SK-N-SH (cell line): ENCODE data around the gene PCP4L1. TPM values are rescaled to one million over a fixed set of nuclear protein-coding genes. Genes with fewer than 3 reads are reported as not detected.

Source experiments
- CTCF ChIA-PET: fragments of 300-600, 350-600 bp; formaldehyde crosslinking; extraction: SDS; loops from one replicate; lab custom pipeline; 2021; lab: Yijun Ruan, JAX
- POLR2A ChIA-PET: fragments of 350-600 bp; sonication (Branson Sonifier 250); formaldehyde crosslinking; extraction: SDS; loops from one replicate; lab custom pipeline; 2020; ENCODE audit warnings: antibody characterized with exemption, inconsistent platforms; lab: Yijun Ruan, JAX
- DNase-seq: peaks from one replicate; pipeline ENCODE4 v3.0.0; 2012
- H2AFZ ChIP-seq: fragments of 200-600 bp; sonication (generic); 2 replicates; pipeline ENCODE4 v1.8.1; 2016; ENCODE audit warnings: antibody characterized with exemption, mild to moderate bottlenecking, low read depth
- H3F3A ChIP-seq: fragments of 200-600 bp; sonication (generic); replicated peaks from 2 replicates; pipeline ENCODE3; 2016; ENCODE audit warnings: antibody characterized with exemption, mild to moderate bottlenecking; ENCODE audit not compliant: insufficient read depth
- H3K27ac ChIP-seq, 2 experiments: fragments of 200-500 bp in 1 of 2; fragments of 200-600 bp in 1 of 2; sonication (Bioruptor generic) in 1 of 2; sonication (generic), shearing (Covaris generic) in 1 of 2; 2 replicates each; pipeline versions ENCODE4 v1.5.1 to v1.6.1; 2014 to 2016; ENCODE audit warnings: low read depth in 2 of 2, inconsistent platforms in 1 of 2, low read length in 1 of 2, mild to moderate bottlenecking in 1 of 2, mixed read lengths in 1 of 2
- H3K27me3 ChIP-seq: fragments of 200-600 bp; sonication (generic), shearing (Covaris generic); 2 replicates; pipeline ENCODE4 v1.6.1; 2016; ENCODE audit warnings: mixed run types; ENCODE audit not compliant: insufficient read depth
- H3K36me3 ChIP-seq, 2 experiments: fragments of 200-500 bp in 1 of 2; fragments of 200-600 bp in 1 of 2; sonication (Bioruptor generic) in 1 of 2; sonication (generic) in 1 of 2; replicated peaks in 1 of 2; 2 replicates each; pipeline versions ENCODE3 to v1.5.1; 2014 to 2016; ENCODE audit warnings: low read length in 1 of 2, mild to moderate bottlenecking in 1 of 2; ENCODE audit not compliant: insufficient read depth in 2 of 2, control insufficient read depth in 1 of 2
- H3K4me1 ChIP-seq, 2 experiments: fragments of 200-500 bp in 1 of 2; fragments of 200-600 bp in 1 of 2; sonication (Bioruptor generic) in 1 of 2; sonication (generic), shearing (Covaris generic) in 1 of 2; 2 replicates each; pipeline versions ENCODE4 v1.5.1 to v1.6.1; 2014 to 2016; ENCODE audit warnings: low read depth in 1 of 2, low read length in 1 of 2, mixed run types in 1 of 2; ENCODE audit not compliant: insufficient read depth in 2 of 2, control insufficient read depth in 1 of 2
- H3K4me2 ChIP-seq: fragments of 200-600 bp; sonication (generic), shearing (Covaris generic); 2 replicates; pipeline ENCODE4 v1.6.1; 2017; ENCODE audit warnings: mixed run types
- H3K4me3 ChIP-seq, 2 experiments: fragments of 200-500 bp in 1 of 2; fragments of 200-600 bp in 1 of 2; sonication (Bioruptor generic) in 1 of 2; sonication (generic), shearing (Covaris generic) in 1 of 2; 2 replicates each; pipeline versions ENCODE4 v1.5.1 to v1.8.1; 2014 to 2016; ENCODE audit warnings: low read depth in 2 of 2, inconsistent platforms in 1 of 2, low read length in 1 of 2, mild to moderate bottlenecking in 1 of 2, mixed read lengths in 1 of 2, moderate library complexity in 1 of 2
- H3K79me2 ChIP-seq: fragments of 200-600 bp; sonication (generic); 2 replicates; pipeline ENCODE4 v1.8.1; 2017; ENCODE audit warnings: mild to moderate bottlenecking; ENCODE audit not compliant: insufficient read depth
- H3K9ac ChIP-seq: fragments of 200-600 bp; sonication (generic); 2 replicates; pipeline ENCODE4 v1.6.1; 2017; ENCODE audit warnings: mixed run types
- H3K9me2 ChIP-seq: fragments of 200-600 bp; sonication (generic); 2 replicates; pipeline ENCODE4 v1.6.1; 2017; ENCODE audit warnings: mixed run types
- H3K9me3 ChIP-seq: fragments of 200-600 bp; sonication (generic); 2 replicates; pipeline ENCODE4 v1.6.1; 2017; ENCODE audit warnings: mixed run types, mild to moderate bottlenecking, moderate library complexity
- H4K20me1 ChIP-seq: fragments of 200-600 bp; sonication (generic); 2 replicates; pipeline ENCODE4 v1.6.1; 2017; ENCODE audit warnings: mild to moderate bottlenecking, mixed run types; ENCODE audit not compliant: insufficient read depth
- FOSL2 ChIP-seq: IDR thresholded peaks from 2 replicates; pipeline ENCODE4 v1.4.0; 2012; ENCODE audit warnings: low read depth, mild to moderate bottlenecking, moderate library complexity, borderline replicate concordance
- FOXJ3 ChIP-seq: sonication (generic); formaldehyde crosslinking; IDR thresholded peaks from 2 replicates; pipeline ENCODE4 v1.5.1; 2020; ENCODE audit warnings: mild to moderate bottlenecking, missing genetic modification reagents
- JUND ChIP-seq: IDR thresholded peaks from 2 replicates; pipeline ENCODE4 v1.4.0; 2012
- MEF2A ChIP-seq: IDR thresholded peaks from 2 replicates; pipeline ENCODE4 v1.4.0; 2012; ENCODE audit warnings: low read depth, borderline replicate concordance
- MXI1 ChIP-seq: IDR thresholded peaks from 2 replicates; pipeline ENCODE4 v1.6.1; 2012; ENCODE audit warnings: mild to moderate bottlenecking, low read depth, low read length, improper control_type of control experiment
- POLR2AphosphoS5 ChIP-seq: IDR thresholded peaks from 2 replicates; pipeline ENCODE4 v1.6.1; 2012; ENCODE audit warnings: low read depth, low read length
- RFX5 ChIP-seq: IDR thresholded peaks from 2 replicates; pipeline ENCODE4 v1.6.1; 2012; ENCODE audit warnings: mild to moderate bottlenecking, improper control_type of control experiment, low read length
- RXRA ChIP-seq: IDR thresholded peaks from 2 replicates; pipeline ENCODE4 v1.4.0; 2012; ENCODE audit warnings: low read depth, mild to moderate bottlenecking, borderline replicate concordance
- TCF12 ChIP-seq: IDR thresholded peaks from 2 replicates; pipeline ENCODE4 v1.4.0; 2012
- TEAD4 ChIP-seq: IDR thresholded peaks from 2 replicates; pipeline ENCODE4 v1.4.0; 2012; ENCODE audit warnings: mild to moderate bottlenecking, borderline replicate concordance; ENCODE audit not compliant: insufficient read depth
- WGBS: methylation state at CpG from one replicate; pipeline ENCODE4 v1.1.6; 2017; ENCODE audit warnings: low lambda C conversion rate; 5-methylcytosine and 5-hydroxymethylcytosine counted together
- polyA plus RNA-seq, 3 experiments: library from polyadenylated mRNA; depleted of rRNA; stranded (reverse); fragments of >200 nt; gene quantifications; 2 replicates each; pipeline ENCODE4 v1.2.3, GENCODE V29; 2012
- TF ChIP-seq, protein P1 (sequence below): IDR thresholded peaks from 2 replicates; pipeline ENCODE4 v1.4.0; 2012; ENCODE audit warnings: low read depth, borderline replicate concordance
- TF ChIP-seq, protein P2 (sequence below): fragments of 150-350 bp; IDR thresholded peaks from 2 replicates; pipeline ENCODE4 v1.6.1; 2017; ENCODE audit warnings: antibody characterized with exemption, low read length, low read depth, borderline replicate concordance
- TF ChIP-seq, protein P3 (sequence below): IDR thresholded peaks from 2 replicates; pipeline ENCODE4 v1.4.0; 2012; ENCODE audit warnings: low read depth, borderline replicate concordance

Gene PCP4L1
- polyA plus RNA-seq, 1 of the 3 experiments (the other 2 are of a cell fraction): not detected

DNA sequence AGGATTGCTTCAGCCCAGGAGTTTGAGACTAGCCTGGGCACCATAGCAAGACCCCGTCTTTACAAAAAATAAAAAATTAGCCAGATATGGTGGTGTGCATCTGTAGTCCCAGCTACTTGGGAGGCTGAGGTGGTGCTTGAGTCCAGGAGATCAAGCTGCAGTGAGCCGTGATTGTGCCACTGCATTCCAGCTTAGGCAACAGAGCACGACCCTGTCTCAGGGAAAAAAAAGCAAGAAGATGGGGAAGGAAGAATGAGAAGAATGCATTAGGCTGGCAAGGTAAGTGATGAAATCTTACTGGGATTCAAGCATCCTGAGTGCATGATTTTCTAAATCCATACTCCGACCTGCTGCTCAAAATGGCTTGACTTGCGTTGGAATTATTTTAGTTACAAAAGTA, 6.8 kb downstream of the PCP4L1 start:
- ChIA-PET POLR2A (no interaction called here), CTCF (interaction anchor here (1.8 kb wide), 1 partner anchor 25 kb away, joined by 8 read pairs; no protein-coding TSS in a partner anchor)
- Histone ChIP-seq H3K4me1 (peaks cover 0 to 12% of the 10 kb centered on the region in 2 experiments; a peak in 2 of 4 replicates), H3K9me2 (no peaks in the 10 kb centered on the region), H4K20me1 (no peaks in the 10 kb centered on the region), H3F3A (no peaks in the 10 kb centered on the region), H3K4me3 (no peak overlapping the region), H3K27me3 (peaks cover 12% of the 10 kb centered on the region; the same call in 1 of the 2 replicates), H3K79me2 (no peaks in the 10 kb centered on the region), H3K9ac (no peak overlapping the region), H3K27ac (no peak overlapping the region), H3K4me2 (no peak overlapping the region), H3K36me3 (no peaks in the 10 kb centered on the region), H2AFZ (no peak overlapping the region)
- DNase-seq: no peak
- TF ChIP-seq POLR2AphosphoS5: no peak
- TF ChIP-seq TEAD4: no peak
- no peak for TF ChIP-seq FOXJ3 (CRISPR knock-in tag)
- no peak for TF ChIP-seq RFX5
- TF ChIP-seq, protein P1, sequence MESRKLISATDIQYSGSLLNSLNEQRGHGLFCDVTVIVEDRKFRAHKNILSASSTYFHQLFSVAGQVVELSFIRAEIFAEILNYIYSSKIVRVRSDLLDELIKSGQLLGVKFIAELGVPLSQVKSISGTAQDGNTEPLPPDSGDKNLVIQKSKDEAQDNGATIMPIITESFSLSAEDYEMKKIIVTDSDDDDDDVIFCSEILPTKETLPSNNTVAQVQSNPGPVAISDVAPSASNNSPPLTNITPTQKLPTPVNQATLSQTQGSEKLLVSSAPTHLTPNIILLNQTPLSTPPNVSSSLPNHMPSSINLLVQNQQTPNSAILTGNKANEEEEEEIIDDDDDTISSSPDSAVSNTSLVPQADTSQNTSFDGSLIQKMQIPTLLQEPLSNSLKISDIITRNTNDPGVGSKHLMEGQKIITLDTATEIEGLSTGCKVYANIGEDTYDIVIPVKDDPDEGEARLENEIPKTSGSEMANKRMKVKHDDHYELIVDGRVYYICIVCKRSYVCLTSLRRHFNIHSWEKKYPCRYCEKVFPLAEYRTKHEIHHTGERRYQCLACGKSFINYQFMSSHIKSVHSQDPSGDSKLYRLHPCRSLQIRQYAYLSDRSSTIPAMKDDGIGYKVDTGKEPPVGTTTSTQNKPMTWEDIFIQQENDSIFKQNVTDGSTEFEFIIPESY: no peak
- TF ChIP-seq TCF12: no peak
- TF ChIP-seq MEF2A: no peak
- no peak for TF ChIP-seq RXRA
- TF ChIP-seq, protein P2, sequence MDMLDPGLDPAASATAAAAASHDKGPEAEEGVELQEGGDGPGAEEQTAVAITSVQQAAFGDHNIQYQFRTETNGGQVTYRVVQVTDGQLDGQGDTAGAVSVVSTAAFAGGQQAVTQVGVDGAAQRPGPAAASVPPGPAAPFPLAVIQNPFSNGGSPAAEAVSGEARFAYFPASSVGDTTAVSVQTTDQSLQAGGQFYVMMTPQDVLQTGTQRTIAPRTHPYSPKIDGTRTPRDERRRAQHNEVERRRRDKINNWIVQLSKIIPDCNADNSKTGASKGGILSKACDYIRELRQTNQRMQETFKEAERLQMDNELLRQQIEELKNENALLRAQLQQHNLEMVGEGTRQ: no peak
- TF ChIP-seq, all 33 proteins: peak for 0
- H3K9me3 ChIP-seq: no peaks in the 10 kb centered on the region
- WGBS: 61% methylated on average over 5 of the region's 5 CpGs

DNA sequence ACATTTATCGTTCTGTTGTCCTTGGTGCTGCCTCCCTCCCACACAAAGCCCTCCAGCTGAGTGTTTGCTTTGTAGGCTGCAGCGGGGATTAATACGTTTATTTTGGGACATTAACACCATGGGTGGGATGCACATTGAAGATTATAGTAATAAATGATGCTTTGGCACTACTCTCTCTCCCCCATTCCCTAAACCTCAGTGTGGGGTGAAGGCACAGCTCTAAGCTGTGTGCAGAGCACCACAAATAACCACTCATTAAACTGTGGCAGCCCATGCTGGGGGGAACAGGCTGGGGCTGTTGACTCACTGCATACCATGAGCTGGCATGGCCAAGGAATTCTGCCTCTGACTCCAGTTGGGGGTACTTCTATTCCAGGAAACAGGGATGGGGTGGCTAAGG, 7.7 kb downstream of the PCP4L1 start:
- CTCF ChIA-PET: interaction anchor here (0.7 to 1.8 kb wide), 3 partner anchors 9 to 39 kb away, joined by 3 to 8 read pairs (median 8); no protein-coding TSS in a partner anchor

More for the DNA sequence above, 7.7 kb downstream of the PCP4L1 start:
- Histone ChIP-seq H2AFZ (peak overlapping the region; percentile 20; the same call in 1 of the 2 replicates), H4K20me1 (no peaks in the 10 kb centered on the region), H3K4me3 (no peak overlapping the region), H3K27ac (0 out of 4 replicates have a peak overlapping the region, but pooled peaks of 1 of the 2 experiments have one; percentile 8), H3K9me3 (no peaks in the 10 kb centered on the region)
- POLR2A ChIA-PET: interaction anchor here (0.5 kb wide), 1 partner anchor 1101 kb away, joined by 3 read pairs; no protein-coding TSS in a partner anchor
- peak; percentile 51 for TF ChIP-seq JUND
- TF ChIP-seq, protein P3, sequence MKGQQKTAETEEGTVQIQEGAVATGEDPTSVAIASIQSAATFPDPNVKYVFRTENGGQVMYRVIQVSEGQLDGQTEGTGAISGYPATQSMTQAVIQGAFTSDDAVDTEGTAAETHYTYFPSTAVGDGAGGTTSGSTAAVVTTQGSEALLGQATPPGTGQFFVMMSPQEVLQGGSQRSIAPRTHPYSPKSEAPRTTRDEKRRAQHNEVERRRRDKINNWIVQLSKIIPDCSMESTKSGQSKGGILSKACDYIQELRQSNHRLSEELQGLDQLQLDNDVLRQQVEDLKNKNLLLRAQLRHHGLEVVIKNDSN: no peak
- TF ChIP-seq FOSL2: peak; percentile 78; the same call in 1 of the 2 replicates
- no peak for TF ChIP-seq MXI1
- 0 out of 2 replicates have a peak, but pooled peaks have one; percentile 11 for TF ChIP-seq TEAD4
- TF ChIP-seq, all 33 proteins: peak for 3
- 0 out of 2 replicates have a peak, but pooled peaks cover 4% of the 10 kb centered on the region for H3K27me3 ChIP-seq
- H3K4me1 ChIP-seq: peaks cover 0 to 12% of the 10 kb centered on the region in 2 experiments; a peak in 2 of 4 replicates
- no peak overlapping the region for H3K9ac ChIP-seq
- peak overlapping the region; percentile 23; the same call in 1 of the 2 replicates for H3K4me2 ChIP-seq
- H3K9me2 ChIP-seq: no peaks in the 10 kb centered on the region
- H3K79me2 ChIP-seq: no peaks in the 10 kb centered on the region
- no peak for DNase-seq
- no peaks in the 10 kb centered on the region for H3K36me3 ChIP-seq
- no peaks in the 10 kb centered on the region for H3F3A ChIP-seq
- 79% methylated on average over 3 of the region's 3 CpGs for WGBS
